Measurements from ENCODE around the gene CCDC188.

CCDC188 gene

GRCh38 chr22:20140107-20140445 is 10.8 kb downstream of the CCDC188 start:
- no peaks in the 10 kb centered on the region for H3K9me3 ChIP-seq
- no peaks in the 10 kb centered on the region for H3K4me1 ChIP-seq (ENCODE audit: control insufficient read depth in 1 of 2, insufficient read depth in 1 of 2, low read depth in 1 of 2, low read length in 1 of 2)
- no peak overlapping the region for H3K4me3 ChIP-seq (ENCODE audit: low read depth in 1 of 2, low read length in 1 of 2)
- H3K27ac ChIP-seq = no peak overlapping the region
- no peak for TF ChIP-seq CTCF (IDR thresholded peaks at IDR 0.05)
- no peaks in the 10 kb centered on the region for H3K27me3 ChIP-seq
- H3K36me3 ChIP-seq = peaks cover 3% of the 10 kb centered on the region

GRCh38 chr22:20139391-20140106 is 11.3 kb downstream of the CCDC188 start:
- Histone ChIP-seq H3K4me3 (ENCODE audit: low read depth in 1 of 2, low read length in 1 of 2) (no peak overlapping the region), H3K4me1 (ENCODE audit: control insufficient read depth in 1 of 2, insufficient read depth in 1 of 2, low read depth in 1 of 2, low read length in 1 of 2) (no peaks in the 10 kb centered on the region), H3K27me3 (no peaks in the 10 kb centered on the region), H3K36me3 (peaks cover 3% of the 10 kb centered on the region), H3K27ac (no peak overlapping the region), H3K9me3 (no peaks in the 10 kb centered on the region)
- no peak for TF ChIP-seq CTCF (IDR thresholded peaks at IDR 0.05)

GRCh38 chr22:20138868-20139267 is 12.0 kb downstream of the CCDC188 start:
- H3K4me1 ChIP-seq (ENCODE audit: control insufficient read depth in 1 of 2, insufficient read depth in 1 of 2, low read depth in 1 of 2, low read length in 1 of 2) = no peaks in the 10 kb centered on the region
- peaks cover 3% of the 10 kb centered on the region for H3K36me3 ChIP-seq
- H3K9me3 ChIP-seq = no peaks in the 10 kb centered on the region
- H3K27ac ChIP-seq = no peak overlapping the region
- H3K4me3 ChIP-seq (ENCODE audit: low read depth in 1 of 2, low read length in 1 of 2) = no peak overlapping the region
- no peak for TF ChIP-seq CTCF (IDR thresholded peaks at IDR 0.05)
- H3K27me3 ChIP-seq = no peaks in the 10 kb centered on the region

- no peaks in the 10 kb centered on the region for H3K4me1 ChIP-seq (ENCODE audit: control insufficient read depth in 1 of 2, insufficient read depth in 1 of 2, low read depth in 1 of 2, low read length in 1 of 2)
- H3K27ac ChIP-seq = no peak overlapping the region
- H3K9me3 ChIP-seq = no peaks in the 10 kb centered on the region
- H3K27me3 ChIP-seq = no peaks in the 10 kb centered on the region
- no peak overlapping the region for H3K4me3 ChIP-seq (ENCODE audit: low read depth in 1 of 2, low read length in 1 of 2)
- no peak for TF ChIP-seq CTCF (IDR thresholded peaks at IDR 0.05)
- H3K36me3 ChIP-seq = peaks cover 2% of the 10 kb centered on the region
Measured at GRCh38 chr22:20138417-20138738, 12.5 kb downstream of the CCDC188 start.

- no peaks in the 10 kb centered on the region for H3K9me3 ChIP-seq
- H3K27me3 ChIP-seq = peaks cover 3% of the 10 kb centered on the region
- H3K36me3 ChIP-seq = no peaks in the 10 kb centered on the region
- peaks cover 0 to under 1% of the 10 kb centered on the region in 2 experiments for H3K4me1 ChIP-seq (ENCODE audit: control insufficient read depth in 1 of 2, insufficient read depth in 1 of 2, low read depth in 1 of 2, low read length in 1 of 2)
- no peak for TF ChIP-seq CTCF (IDR thresholded peaks at IDR 0.05)
- no peak overlapping the region for H3K27ac ChIP-seq
- H3K4me3 ChIP-seq (ENCODE audit: low read depth in 1 of 2, low read length in 1 of 2) = no peak overlapping the region
Measured at GRCh38 chr22:20137671-20138416, 13.0 kb downstream of the CCDC188 start.

All from neutrophil (primary cell).